Esophagus squamous epithelium (tissue), 5 donors: ENCODE measurements around the gene OBSCN. TPM values are rescaled to one million over a fixed set of nuclear protein-coding genes. Genes with fewer than 3 reads are reported as not detected.

ENCODE experiments used
- DNase-seq: peaks from one replicate; lab custom pipeline; 2025; lab: John Stamatoyannopoulos, UW
- H3K27ac ChIP-seq, 4 donors: fragments of 200-600 bp; sonication (generic); one replicate each; pipeline ENCODE4 v1.5.1; 2016 to 2019; ENCODE audit warnings: mild to moderate bottlenecking in 1 of 4
- H3K27me3 ChIP-seq, 4 donors: fragments of 200-600 bp; sonication (generic); 1 replicate in 3 of 4; 2 replicates in 1 of 4; pipeline versions ENCODE4 v1.5.1 to v1.6.0; 2017 to 2021; ENCODE audit warnings: antibody characterized with exemption in 1 of 4
- H3K36me3 ChIP-seq, 3 donors: fragments of 200-600 bp; sonication (generic); one replicate each; pipeline ENCODE4 v1.5.1; 2016 to 2019
- H3K4me1 ChIP-seq, 3 donors: fragments of 200-600 bp; sonication (generic); one replicate each; pipeline ENCODE4 v1.5.1; 2017 to 2019
- H3K4me3 ChIP-seq, 4 donors: fragments of 200-600 bp; sonication (generic); 1 replicate in 3 of 4; 2 replicates in 1 of 4; pipeline ENCODE4 v1.5.1; 2016 to 2019; ENCODE audit warnings: mild to moderate bottlenecking in 2 of 4, moderate library complexity in 1 of 4
- H3K9me3 ChIP-seq, 3 donors: fragments of 200-600 bp; sonication (generic); one replicate each; pipeline ENCODE4 v1.5.1; 2016 to 2019
- CTCF ChIP-seq, 6 experiments: fragments of 450-650 bp in 4 of 6; fragments of 200-600 bp in 2 of 6; sonication (generic) in 2 of 6; IDR thresholded peaks; one replicate each; pipeline ENCODE4 v1.5.1; 2016 to 2019; ENCODE audit warnings: antibody characterized with exemption in 6 of 6, mild to moderate bottlenecking in 4 of 6, moderate library complexity in 4 of 6
- POLR2A ChIP-seq, 4 donors: fragments of 450-650 bp; IDR thresholded peaks; one replicate each; pipeline ENCODE4 v1.6.1; 2017; ENCODE audit warnings: antibody characterized with exemption in 4 of 4, mild to moderate bottlenecking in 4 of 4, moderate library complexity in 3 of 4
- WGBS, 2 donors: methylation state at CpG; one replicate each; pipeline ENCODE4 v1.1.5; 2018; 5-methylcytosine and 5-hydroxymethylcytosine counted together
- intact Hi-C: fragments of 100-400 bp; cut with DNase I; formaldehyde crosslinking; loops from one replicate; pipeline ENCODE4 v1.15.0; 2022
- total RNA-seq, 4 donors: library from RNA; depleted of rRNA; stranded (reverse); fragments of >200 nt; gene quantifications; one replicate each; pipeline ENCODE4 v1.1.0, GENCODE V29; 2016
- donor health status: DM: yes; HTN: yes; CAD: no.

Gene OBSCN
- total RNA-seq, 4 donors from 2014 or later = 4.0 to 53.2 (median 13.8) TPM

- H3K9me3 ChIP-seq = peaks cover 0 to 14% (median 9%) of the 10 kb centered on the region in 3 donors
- DNase-seq = no peak
- intact Hi-C loops = no loop called here
Observed at GRCh38 chr1:228315484-228315944, 107.7 kb downstream of the OBSCN start.

GRCh38 chr1:228315945-228316588, 108.2 kb downstream of the OBSCN start:
- H3K36me3 ChIP-seq = peaks cover 0 to 67% (median 0%) of the 10 kb centered on the region in 3 donors
- no peak overlapping the region for H3K4me3 ChIP-seq
- no peak for DNase-seq
- WGBS, 2 donors = 86% methylated on average over 2 of the region's 40 CpGs; no CpG with 5 or more reads in 1 of the 2 donors
- peaks cover 0 to 6% (median 0%) of the 10 kb centered on the region in 4 donors for H3K27me3 ChIP-seq
- H3K4me1 ChIP-seq = no peaks in the 10 kb centered on the region
- TF ChIP-seq POLR2A (IDR thresholded peaks at IDR 0.05) (no peak), CTCF (IDR thresholded peaks at IDR 0.05) (no peak)
- peaks cover 0 to 14% (median 9%) of the 10 kb centered on the region in 3 donors for H3K9me3 ChIP-seq
- intact Hi-C loops = no loop called here
- H3K27ac ChIP-seq = no peak overlapping the region

More at GRCh38 chr1:228315484-228315944, 107.7 kb downstream of the OBSCN start:
- no peak overlapping the region for H3K4me3 ChIP-seq
- H3K36me3 ChIP-seq = peaks cover 0 to 61% (median 0%) of the 10 kb centered on the region in 3 donors
- WGBS, 2 donors = 84 to 95% methylated on average over 3 to 6 of the region's 17 CpGs
- H3K27me3 ChIP-seq = peaks cover 0 to 6% (median 0%) of the 10 kb centered on the region in 4 donors
- no peak for TF ChIP-seq CTCF (IDR thresholded peaks at IDR 0.05)
- TF ChIP-seq POLR2A (IDR thresholded peaks at IDR 0.05) = no peak
- no peak overlapping the region for H3K27ac ChIP-seq
- no peaks in the 10 kb centered on the region for H3K4me1 ChIP-seq

- WGBS, 2 donors = 94 to 100% methylated on average over 5 to 10 of the region's 47 CpGs
- TF ChIP-seq CTCF (IDR thresholded peaks at IDR 0.05) (no peak), POLR2A (IDR thresholded peaks at IDR 0.05) (no peak)
- Histone ChIP-seq H3K27ac (no peak overlapping the region), H3K9me3 (peaks cover 0 to 11% (median 9%) of the 10 kb centered on the region in 3 donors), H3K4me1 (no peaks in the 10 kb centered on the region), H3K4me3 (no peak overlapping the region), H3K27me3 (peaks cover 0 to 6% (median 0%) of the 10 kb centered on the region in 4 donors), H3K36me3 (peaks cover 0 to 71% (median 0%) of the 10 kb centered on the region in 3 donors)
- intact Hi-C loops = no loop called here
- DNase-seq = no peak
Observed at GRCh38 chr1:228316589-228317387, 108.9 kb downstream of the OBSCN start.

GRCh38 chr1:228317411-228317828, 109.6 kb downstream of the OBSCN start:
- Histone ChIP-seq H3K4me1 (no peaks in the 10 kb centered on the region), H3K36me3 (peaks cover 0 to 71% (median 0%) of the 10 kb centered on the region in 3 donors), H3K9me3 (peaks cover 0 to 5% (median 5%) of the 10 kb centered on the region in 3 donors), H3K4me3 (no peak overlapping the region), H3K27me3 (peaks cover 0 to under 1% (median 0%) of the 10 kb centered on the region in 4 donors), H3K27ac (no peak overlapping the region)
- intact Hi-C loops = no loop called here
- DNase-seq = no peak
- WGBS, 2 donors = no CpG with 5 or more reads among the region's 14 CpGs
- TF ChIP-seq POLR2A (IDR thresholded peaks at IDR 0.05) (no peak), CTCF (IDR thresholded peaks at IDR 0.05) (no peak)
